Activated naive CD8-positive, alpha-beta T cell treated with anti-CD3 and anti-CD28 coated beads for 36 hours (primary cell): ENCODE measurements around the gene FAM131B. TPM values are rescaled to one million over a fixed set of nuclear protein-coding genes. Genes with fewer than 3 reads are reported as not detected.
"Not testable (repeated sequence)": the region's sequence is repeated elsewhere in the genome, so short reads cannot be mapped to it uniquely, and the experiment has no call there.

ENCODE experiments used
- DNase-seq: peaks from one replicate; pipeline ENCODE4 v3.0.0; 2021
- H3K27ac Mint-ChIP-seq: one replicate; pipeline ENCODE4 v1.8.0; 2022; ENCODE audit warnings: mild to moderate bottlenecking, moderate library complexity, mixed read lengths
- H3K27me3 Mint-ChIP-seq: one replicate; pipeline ENCODE4 v1.8.0; 2022; ENCODE audit warnings: mild to moderate bottlenecking, mixed read lengths
- H3K36me3 Mint-ChIP-seq: one replicate; pipeline ENCODE4 v1.8.0; 2021; ENCODE audit warnings: mild to moderate bottlenecking, mixed read lengths
- H3K4me1 Mint-ChIP-seq: one replicate; pipeline ENCODE4 v1.8.0; 2021; ENCODE audit warnings: mixed read lengths
- H3K4me3 Mint-ChIP-seq: one replicate; pipeline ENCODE4 v1.8.0; 2022; ENCODE audit warnings: mild to moderate bottlenecking, moderate library complexity, mixed read lengths
- H3K9me3 Mint-ChIP-seq: one replicate; pipeline ENCODE4 v1.8.0; 2022; ENCODE audit warnings: mixed read lengths
- total RNA-seq, 2 experiments: library from RNA; stranded (reverse); gene quantifications; one replicate each; pipeline ENCODE4 v1.2.3, GENCODE V29; 2021

Gene FAM131B
- total RNA-seq, 2 experiments from 2014 or later: 1.7 to 2.0 TPM

- Mint-ChIP-seq H3K36me3 (peaks cover 2% of the 10 kb centered on the region), H3K27me3 (no peaks in the 10 kb centered on the region), H3K27ac (peak overlapping the region; percentile 46), H3K9me3 (no peaks in the 10 kb centered on the region), H3K4me3 (no peak overlapping the region), H3K4me1 (peaks cover 13% of the 10 kb centered on the region)
- no peak for DNase-seq
Observed at GRCh38 chr7:143397710-143398530, 35.4 kb upstream of the FAM131B start.

GRCh38 chr7:143396625-143397556, 34.4 kb upstream of the FAM131B start:
- no peak overlapping the region for H3K4me3 Mint-ChIP-seq
- H3K4me1 Mint-ChIP-seq: peaks cover 11% of the 10 kb centered on the region
- H3K9me3 Mint-ChIP-seq: no peaks in the 10 kb centered on the region
- H3K36me3 Mint-ChIP-seq: peaks cover 2% of the 10 kb centered on the region
- no peak overlapping the region for H3K27ac Mint-ChIP-seq
- no peaks in the 10 kb centered on the region for H3K27me3 Mint-ChIP-seq
- DNase-seq: no peak

GRCh38 chr7:143396182-143396581, 33.7 kb upstream of the FAM131B start:
- H3K27me3 Mint-ChIP-seq: no peaks in the 10 kb centered on the region
- H3K36me3 Mint-ChIP-seq: peaks cover 2% of the 10 kb centered on the region
- H3K27ac Mint-ChIP-seq: no peak overlapping the region

GRCh38 chr7:143395187-143396149, 33.0 kb upstream of the FAM131B start:
- no peaks in the 10 kb centered on the region for H3K27me3 Mint-ChIP-seq
- H3K4me1 Mint-ChIP-seq: peaks cover 6% of the 10 kb centered on the region
- peak overlapping the region; percentile 57 for H3K27ac Mint-ChIP-seq
- H3K36me3 Mint-ChIP-seq: peaks cover 2% of the 10 kb centered on the region
- no peak for DNase-seq
- H3K4me3 Mint-ChIP-seq: no peak overlapping the region
- H3K9me3 Mint-ChIP-seq: no peaks in the 10 kb centered on the region

More at GRCh38 chr7:143396182-143396581, 33.7 kb upstream of the FAM131B start:
- no peaks in the 10 kb centered on the region for H3K9me3 Mint-ChIP-seq
- H3K4me3 Mint-ChIP-seq: no peak overlapping the region
- DNase-seq: no peak
- H3K4me1 Mint-ChIP-seq: peaks cover 8% of the 10 kb centered on the region

- H3K4me3 Mint-ChIP-seq: no peak overlapping the region
- H3K27ac Mint-ChIP-seq: no peak overlapping the region
- no peaks in the 10 kb centered on the region for H3K27me3 Mint-ChIP-seq
- peaks cover 6% of the 10 kb centered on the region for H3K36me3 Mint-ChIP-seq
- no peaks in the 10 kb centered on the region for H3K9me3 Mint-ChIP-seq
- DNase-seq: no peak
- peaks cover 10% of the 10 kb centered on the region for H3K4me1 Mint-ChIP-seq
Observed at GRCh38 chr7:143394777-143395176, 32.3 kb upstream of the FAM131B start.

- peak overlapping the region; percentile 48 for H3K27ac Mint-ChIP-seq
- peaks cover 10% of the 10 kb centered on the region for H3K36me3 Mint-ChIP-seq
- H3K4me1 Mint-ChIP-seq: peaks cover 15% of the 10 kb centered on the region
- no peak for DNase-seq
- H3K9me3 Mint-ChIP-seq: no peaks in the 10 kb centered on the region
- no peaks in the 10 kb centered on the region for H3K27me3 Mint-ChIP-seq
- no peak overlapping the region for H3K4me3 Mint-ChIP-seq
Observed at GRCh38 chr7:143394068-143394467, 31.6 kb upstream of the FAM131B start.

- Mint-ChIP-seq H3K27ac (peak overlapping the region; percentile 48), H3K36me3 (peaks cover 10% of the 10 kb centered on the region), H3K4me3 (no peak overlapping the region), H3K4me1 (peaks cover 15% of the 10 kb centered on the region), H3K27me3 (no peaks in the 10 kb centered on the region), H3K9me3 (no peaks in the 10 kb centered on the region)
- DNase-seq: no peak
Observed at GRCh38 chr7:143393267-143394041, 30.9 kb upstream of the FAM131B start.

GRCh38 chr7:143392875-143393266, 30.4 kb upstream of the FAM131B start:
- no peaks in the 10 kb centered on the region for H3K9me3 Mint-ChIP-seq
- H3K4me1 Mint-ChIP-seq: peaks cover 15% of the 10 kb centered on the region
- no peaks in the 10 kb centered on the region for H3K27me3 Mint-ChIP-seq
- no peak overlapping the region for H3K4me3 Mint-ChIP-seq
- DNase-seq: no peak
- no peak overlapping the region for H3K27ac Mint-ChIP-seq
- peaks cover 10% of the 10 kb centered on the region for H3K36me3 Mint-ChIP-seq

GRCh38 chr7:143392427-143392826, 29.9 kb upstream of the FAM131B start:
- H3K27me3 Mint-ChIP-seq, H3K27ac Mint-ChIP-seq, H3K4me3 Mint-ChIP-seq, DNase-seq, H3K36me3 Mint-ChIP-seq, H3K9me3 Mint-ChIP-seq: not testable (repeated sequence)
- H3K4me1 Mint-ChIP-seq: peaks cover 15% of the 10 kb centered on the region

- Mint-ChIP-seq H3K4me1 (peaks cover 15% of the 10 kb centered on the region), H3K27me3 (no peaks in the 10 kb centered on the region), H3K27ac (no peak overlapping the region), H3K9me3 (no peaks in the 10 kb centered on the region), H3K4me3 (no peak overlapping the region), H3K36me3 (peaks cover 10% of the 10 kb centered on the region)
- no peak for DNase-seq
Observed at GRCh38 chr7:143391462-143392404, 29.2 kb upstream of the FAM131B start.

- H3K27ac Mint-ChIP-seq: no peak overlapping the region
- peaks cover 15% of the 10 kb centered on the region for H3K4me1 Mint-ChIP-seq
- H3K9me3 Mint-ChIP-seq: no peaks in the 10 kb centered on the region
- DNase-seq: no peak
- no peak overlapping the region for H3K4me3 Mint-ChIP-seq
- H3K36me3 Mint-ChIP-seq: peaks cover 10% of the 10 kb centered on the region
- H3K27me3 Mint-ChIP-seq: no peaks in the 10 kb centered on the region
Observed at GRCh38 chr7:143390773-143391317, 28.3 kb upstream of the FAM131B start.

GRCh38 chr7:143390104-143390772, 27.7 kb upstream of the FAM131B start:
- Mint-ChIP-seq H3K27ac (peak overlapping the region; percentile 57), H3K4me3 (no peak overlapping the region), H3K4me1 (peaks cover 15% of the 10 kb centered on the region), H3K27me3 (no peaks in the 10 kb centered on the region), H3K9me3 (no peaks in the 10 kb centered on the region), H3K36me3 (peaks cover 10% of the 10 kb centered on the region)
- no peak for DNase-seq
